ENCODE measurements around the gene KSR1. TPM values are rescaled to one million over a fixed set of nuclear protein-coding genes. Genes with fewer than 3 reads are reported as not detected.

The KSR1 gene
- total and polyA plus RNA-seq, 10 of the 15 experiments (the other 5 are each of a cell fraction or from before 2014, with no cell fraction given), result 0.97 to 66.6 (median 22.9) TPM

DNA sequence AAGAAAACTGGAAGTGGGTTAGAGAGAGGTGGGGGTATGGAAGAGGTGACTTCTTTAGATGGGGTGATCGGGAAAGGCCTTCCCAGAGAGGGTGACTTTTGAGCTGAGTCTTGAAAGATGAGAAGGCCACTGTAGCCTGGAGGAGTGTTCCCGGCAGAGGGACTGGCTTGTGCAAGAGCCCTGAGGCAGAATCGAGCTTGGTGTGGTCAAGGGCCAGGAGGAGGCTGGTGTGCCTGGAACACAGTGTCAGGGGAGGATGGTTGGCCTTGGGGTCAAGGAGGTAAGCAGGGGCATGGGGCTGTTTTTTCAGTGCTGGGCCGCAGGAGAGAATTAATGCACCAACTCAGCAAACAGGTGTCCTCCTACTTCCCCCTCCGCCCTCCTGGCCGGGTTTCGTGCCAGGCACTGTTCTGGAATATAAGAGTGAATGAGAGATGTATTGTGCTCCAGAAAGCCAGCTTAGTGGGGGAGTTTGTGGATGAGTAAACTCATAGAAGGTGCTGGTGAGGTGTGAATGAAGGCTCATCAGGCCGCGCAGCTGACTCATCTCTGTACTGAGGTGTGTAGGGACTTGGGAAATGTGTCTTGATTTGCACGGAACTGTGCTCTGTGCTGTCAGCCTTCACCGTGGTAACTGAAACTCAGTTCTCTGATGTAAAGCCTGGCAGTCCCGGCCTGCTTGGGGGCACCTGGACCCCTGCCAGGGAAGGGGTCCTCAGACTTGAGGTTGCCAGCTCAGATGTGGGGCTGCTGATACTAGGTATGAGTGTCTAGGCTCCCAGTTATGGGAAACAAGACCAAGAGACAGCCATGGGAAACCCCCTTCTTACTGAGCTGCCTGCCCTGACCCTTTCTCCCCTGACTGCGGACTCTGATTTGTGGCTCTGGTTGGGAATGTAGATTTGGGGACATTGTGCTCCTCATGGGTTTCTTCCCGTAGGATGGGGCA lies 15.3 kb downstream of the KSR1 start (continued):
- peak; percentile 100 for TF ChIP-seq IKZF2 (IDR thresholded peaks at IDR 0.05)
- TF ChIP-seq, protein P1, sequence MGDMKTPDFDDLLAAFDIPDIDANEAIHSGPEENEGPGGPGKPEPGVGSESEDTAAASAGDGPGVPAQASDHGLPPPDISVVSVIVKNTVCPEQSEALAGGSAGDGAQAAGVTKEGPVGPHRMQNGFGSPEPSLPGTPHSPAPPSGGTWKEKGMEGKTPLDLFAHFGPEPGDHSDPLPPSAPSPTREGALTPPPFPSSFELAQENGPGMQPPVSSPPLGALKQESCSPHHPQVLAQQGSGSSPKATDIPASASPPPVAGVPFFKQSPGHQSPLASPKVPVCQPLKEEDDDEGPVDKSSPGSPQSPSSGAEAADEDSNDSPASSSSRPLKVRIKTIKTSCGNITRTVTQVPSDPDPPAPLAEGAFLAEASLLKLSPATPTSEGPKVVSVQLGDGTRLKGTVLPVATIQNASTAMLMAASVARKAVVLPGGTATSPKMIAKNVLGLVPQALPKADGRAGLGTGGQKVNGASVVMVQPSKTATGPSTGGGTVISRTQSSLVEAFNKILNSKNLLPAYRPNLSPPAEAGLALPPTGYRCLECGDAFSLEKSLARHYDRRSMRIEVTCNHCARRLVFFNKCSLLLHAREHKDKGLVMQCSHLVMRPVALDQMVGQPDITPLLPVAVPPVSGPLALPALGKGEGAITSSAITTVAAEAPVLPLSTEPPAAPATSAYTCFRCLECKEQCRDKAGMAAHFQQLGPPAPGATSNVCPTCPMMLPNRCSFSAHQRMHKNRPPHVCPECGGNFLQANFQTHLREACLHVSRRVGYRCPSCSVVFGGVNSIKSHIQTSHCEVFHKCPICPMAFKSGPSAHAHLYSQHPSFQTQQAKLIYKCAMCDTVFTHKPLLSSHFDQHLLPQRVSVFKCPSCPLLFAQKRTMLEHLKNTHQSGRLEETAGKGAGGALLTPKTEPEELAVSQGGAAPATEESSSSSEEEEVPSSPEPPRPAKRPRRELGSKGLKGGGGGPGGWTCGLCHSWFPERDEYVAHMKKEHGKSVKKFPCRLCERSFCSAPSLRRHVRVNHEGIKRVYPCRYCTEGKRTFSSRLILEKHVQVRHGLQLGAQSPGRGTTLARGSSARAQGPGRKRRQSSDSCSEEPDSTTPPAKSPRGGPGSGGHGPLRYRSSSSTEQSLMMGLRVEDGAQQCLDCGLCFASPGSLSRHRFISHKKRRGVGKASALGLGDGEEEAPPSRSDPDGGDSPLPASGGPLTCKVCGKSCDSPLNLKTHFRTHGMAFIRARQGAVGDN (IDR thresholded peaks at IDR 0.05), result peak; percentile 88
- TF ChIP-seq NFYB (IDR thresholded peaks at IDR 0.05; ENCODE audit: insufficient read depth, low read depth, low read length), result no peak
- TF ChIP-seq SRF (IDR thresholded peaks at IDR 0.05; ENCODE audit: low read depth in 2 of 2, low read length in 2 of 2), result no peak
- no peak for TF ChIP-seq SIX5 (IDR thresholded peaks at IDR 0.05; ENCODE audit: low read depth, low read length, severe bottlenecking)
- peak; percentile 91 for TF ChIP-seq POU2F2 (IDR thresholded peaks at IDR 0.05; ENCODE audit: borderline replicate concordance, low read depth, low read length)
- no peak for TF ChIP-seq HCFC1 (IDR thresholded peaks at IDR 0.05; ENCODE audit: low read length)
- no peak for TF ChIP-seq SREBF2 (IDR thresholded peaks at IDR 0.05; ENCODE audit: low read length)
- TF ChIP-seq PML (IDR thresholded peaks at IDR 0.05; ENCODE audit: low read length), result 0 out of 2 replicates have a peak, but pooled peaks have one; percentile 41
- TF ChIP-seq, protein P2, sequence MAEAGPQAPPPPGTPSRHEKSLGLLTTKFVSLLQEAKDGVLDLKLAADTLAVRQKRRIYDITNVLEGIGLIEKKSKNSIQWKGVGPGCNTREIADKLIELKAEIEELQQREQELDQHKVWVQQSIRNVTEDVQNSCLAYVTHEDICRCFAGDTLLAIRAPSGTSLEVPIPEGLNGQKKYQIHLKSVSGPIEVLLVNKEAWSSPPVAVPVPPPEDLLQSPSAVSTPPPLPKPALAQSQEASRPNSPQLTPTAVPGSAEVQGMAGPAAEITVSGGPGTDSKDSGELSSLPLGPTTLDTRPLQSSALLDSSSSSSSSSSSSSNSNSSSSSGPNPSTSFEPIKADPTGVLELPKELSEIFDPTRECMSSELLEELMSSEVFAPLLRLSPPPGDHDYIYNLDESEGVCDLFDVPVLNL (IDR thresholded peaks at IDR 0.05; ENCODE audit: low read depth, low read length), result no peak
- peak; percentile 93 for TF ChIP-seq ZBED1 (IDR thresholded peaks at IDR 0.05; ENCODE audit: borderline replicate concordance)
- TF ChIP-seq, protein P3, sequence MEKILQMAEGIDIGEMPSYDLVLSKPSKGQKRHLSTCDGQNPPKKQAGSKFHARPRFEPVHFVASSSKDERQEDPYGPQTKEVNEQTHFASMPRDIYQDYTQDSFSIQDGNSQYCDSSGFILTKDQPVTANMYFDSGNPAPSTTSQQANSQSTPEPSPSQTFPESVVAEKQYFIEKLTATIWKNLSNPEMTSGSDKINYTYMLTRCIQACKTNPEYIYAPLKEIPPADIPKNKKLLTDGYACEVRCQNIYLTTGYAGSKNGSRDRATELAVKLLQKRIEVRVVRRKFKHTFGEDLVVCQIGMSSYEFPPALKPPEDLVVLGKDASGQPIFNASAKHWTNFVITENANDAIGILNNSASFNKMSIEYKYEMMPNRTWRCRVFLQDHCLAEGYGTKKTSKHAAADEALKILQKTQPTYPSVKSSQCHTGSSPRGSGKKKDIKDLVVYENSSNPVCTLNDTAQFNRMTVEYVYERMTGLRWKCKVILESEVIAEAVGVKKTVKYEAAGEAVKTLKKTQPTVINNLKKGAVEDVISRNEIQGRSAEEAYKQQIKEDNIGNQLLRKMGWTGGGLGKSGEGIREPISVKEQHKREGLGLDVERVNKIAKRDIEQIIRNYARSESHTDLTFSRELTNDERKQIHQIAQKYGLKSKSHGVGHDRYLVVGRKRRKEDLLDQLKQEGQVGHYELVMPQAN (conservative IDR thresholded peaks at IDR 0.05), result peak; percentile 61; the same call in 1 of the 2 replicates
- TF ChIP-seq BCL11A (IDR thresholded peaks at IDR 0.05; ENCODE audit: low read depth, low read length), result peak; percentile 99
- TF ChIP-seq YBX1 (IDR thresholded peaks at IDR 0.05), result no peak
- no peak for TF ChIP-seq CEBPB (IDR thresholded peaks at IDR 0.05; ENCODE audit: borderline replicate concordance in 1 of 2, low read depth in 2 of 2, low read length in 2 of 2)
- TF ChIP-seq CREM (IDR thresholded peaks at IDR 0.05; ENCODE audit: low read depth), result peak; percentile 95
- TF ChIP-seq, protein P4, sequence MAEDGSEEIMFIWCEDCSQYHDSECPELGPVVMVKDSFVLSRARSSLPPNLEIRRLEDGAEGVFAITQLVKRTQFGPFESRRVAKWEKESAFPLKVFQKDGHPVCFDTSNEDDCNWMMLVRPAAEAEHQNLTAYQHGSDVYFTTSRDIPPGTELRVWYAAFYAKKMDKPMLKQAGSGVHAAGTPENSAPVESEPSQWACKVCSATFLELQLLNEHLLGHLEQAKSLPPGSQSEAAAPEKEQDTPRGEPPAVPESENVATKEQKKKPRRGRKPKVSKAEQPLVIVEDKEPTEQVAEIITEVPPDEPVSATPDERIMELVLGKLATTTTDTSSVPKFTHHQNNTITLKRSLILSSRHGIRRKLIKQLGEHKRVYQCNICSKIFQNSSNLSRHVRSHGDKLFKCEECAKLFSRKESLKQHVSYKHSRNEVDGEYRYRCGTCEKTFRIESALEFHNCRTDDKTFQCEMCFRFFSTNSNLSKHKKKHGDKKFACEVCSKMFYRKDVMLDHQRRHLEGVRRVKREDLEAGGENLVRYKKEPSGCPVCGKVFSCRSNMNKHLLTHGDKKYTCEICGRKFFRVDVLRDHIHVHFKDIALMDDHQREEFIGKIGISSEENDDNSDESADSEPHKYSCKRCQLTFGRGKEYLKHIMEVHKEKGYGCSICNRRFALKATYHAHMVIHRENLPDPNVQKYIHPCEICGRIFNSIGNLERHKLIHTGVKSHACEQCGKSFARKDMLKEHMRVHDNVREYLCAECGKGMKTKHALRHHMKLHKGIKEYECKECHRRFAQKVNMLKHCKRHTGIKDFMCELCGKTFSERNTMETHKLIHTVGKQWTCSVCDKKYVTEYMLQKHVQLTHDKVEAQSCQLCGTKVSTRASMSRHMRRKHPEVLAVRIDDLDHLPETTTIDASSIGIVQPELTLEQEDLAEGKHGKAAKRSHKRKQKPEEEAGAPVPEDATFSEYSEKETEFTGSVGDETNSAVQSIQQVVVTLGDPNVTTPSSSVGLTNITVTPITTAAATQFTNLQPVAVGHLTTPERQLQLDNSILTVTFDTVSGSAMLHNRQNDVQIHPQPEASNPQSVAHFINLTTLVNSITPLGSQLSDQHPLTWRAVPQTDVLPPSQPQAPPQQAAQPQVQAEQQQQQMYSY (CRISPR knock-in tag; IDR thresholded peaks at IDR 0.05), result no peak
- peak; percentile 23; the same call in 1 of the 2 replicates for TF ChIP-seq RFX5 (IDR thresholded peaks at IDR 0.05; ENCODE audit: low read depth, low read length)

Measured in GM12878 (cell line).